ENCODE measurements around the gene FTO. TPM values are rescaled to one million over a fixed set of nuclear protein-coding genes. Genes with fewer than 3 reads are reported as not detected.

Gene FTO
- total and polyA plus RNA-seq, 2 of the 8 experiments (the other 6 are each of a cell fraction or from before 2014, with no cell fraction given) = 34.5 to 59.8 TPM

DNA sequence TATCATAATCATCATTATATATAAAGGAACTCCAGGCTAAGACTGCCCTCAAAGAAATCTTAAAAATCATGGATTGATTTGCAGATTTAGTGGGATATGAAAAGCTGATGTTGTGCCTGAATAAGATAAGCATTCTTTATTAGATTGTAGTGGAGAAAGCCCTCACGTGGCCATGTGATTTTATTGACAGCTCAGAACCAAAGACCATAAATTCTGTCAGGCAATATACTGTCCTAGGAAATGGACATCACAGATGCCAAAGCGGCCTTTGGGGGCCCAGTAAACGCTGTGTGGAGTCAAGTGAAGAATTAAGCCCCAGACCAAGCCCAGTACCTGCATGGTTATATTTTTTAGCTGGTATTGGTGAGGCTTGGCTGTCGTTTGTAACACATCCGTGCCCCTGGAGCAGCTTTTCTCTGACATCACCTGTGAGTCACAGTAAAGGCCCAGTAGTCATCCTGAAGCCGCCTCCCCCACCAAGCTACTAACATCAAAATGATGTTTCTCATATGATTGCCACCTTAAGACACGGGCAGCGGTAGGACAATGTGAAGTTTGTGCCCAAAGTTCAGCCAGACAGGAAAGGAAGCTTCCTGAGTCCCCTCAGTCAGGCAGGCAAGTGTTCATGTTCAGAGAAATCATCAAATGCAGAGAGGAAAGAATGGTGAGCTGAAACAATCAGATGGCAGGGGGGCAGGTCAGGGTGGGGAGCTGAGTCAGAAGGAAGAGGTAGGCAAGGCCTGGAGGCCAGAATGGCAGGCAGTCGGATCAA lies 373.3 kb downstream of the FTO start (continued):
- no peak for TF ChIP-seq SIX5 (IDR thresholded peaks at IDR 0.05; ENCODE audit: low read depth, low read length)

Measured in H1 (cell line).